HG02852 (cell line): ENCODE results near the gene CTAGE6.
"Not testable (repeated sequence)": the region's sequence is repeated elsewhere in the genome, so short reads cannot be mapped to it uniquely, and the experiment has no call there.

Experiments used
- ATAC-seq: cut with Tn5 transposase; IDR thresholded peaks from one replicate; pipeline ENCODE4 v1.9.1; 2021; ENCODE audit warnings: mild to moderate bottlenecking, moderate library complexity; ENCODE audit not compliant: unreplicated experiment

Gene CTAGE6

GRCh38 chr7:143757596-143757995 is at the start of gene CTAGE6:
CTAGE6 (minus strand) TSS chr7:143757696; CDS start chr7:143757658, 38 bp downstream.
- ATAC-seq: not testable (repeated sequence)

GRCh38 chr7:143806664-143807071 is 49.2 kb upstream of the CTAGE6 start:
- ATAC-seq: not testable (repeated sequence)

- not testable (repeated sequence) for ATAC-seq
Observed at GRCh38 chr7:143797896-143798290, 40.4 kb upstream of the CTAGE6 start.

GRCh38 chr7:143797119-143797895 is 39.8 kb upstream of the CTAGE6 start:
- ATAC-seq: not testable (repeated sequence)

GRCh38 chr7:143795653-143796052 is 38.2 kb upstream of the CTAGE6 start:
- ATAC-seq: not testable (repeated sequence)

GRCh38 chr7:143792633-143793032 is 35.1 kb upstream of the CTAGE6 start:
- not testable (repeated sequence) for ATAC-seq

GRCh38 chr7:143785415-143786182 is 28.1 kb upstream of the CTAGE6 start:
- ATAC-seq: not testable (repeated sequence)

DNA sequence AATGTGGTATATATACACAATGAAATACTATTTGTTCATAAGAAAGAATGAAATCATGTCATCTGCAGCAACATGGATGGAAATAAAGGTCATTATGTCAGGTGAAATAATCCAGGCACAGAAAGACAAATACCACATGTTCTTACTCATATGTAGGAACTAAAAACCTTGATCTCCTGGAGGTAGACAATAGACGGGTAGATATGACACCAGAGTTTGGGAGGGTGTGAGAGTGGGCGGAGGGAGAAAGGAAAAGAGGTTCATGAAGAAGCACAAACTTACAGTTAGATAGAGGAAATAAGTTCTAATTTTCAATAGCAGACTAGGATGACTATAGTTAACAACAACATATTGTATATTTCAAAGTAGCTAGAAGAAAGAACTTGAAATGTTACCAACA is 22.1 kb upstream of the CTAGE6 start:
- not testable (repeated sequence) for ATAC-seq

DNA sequence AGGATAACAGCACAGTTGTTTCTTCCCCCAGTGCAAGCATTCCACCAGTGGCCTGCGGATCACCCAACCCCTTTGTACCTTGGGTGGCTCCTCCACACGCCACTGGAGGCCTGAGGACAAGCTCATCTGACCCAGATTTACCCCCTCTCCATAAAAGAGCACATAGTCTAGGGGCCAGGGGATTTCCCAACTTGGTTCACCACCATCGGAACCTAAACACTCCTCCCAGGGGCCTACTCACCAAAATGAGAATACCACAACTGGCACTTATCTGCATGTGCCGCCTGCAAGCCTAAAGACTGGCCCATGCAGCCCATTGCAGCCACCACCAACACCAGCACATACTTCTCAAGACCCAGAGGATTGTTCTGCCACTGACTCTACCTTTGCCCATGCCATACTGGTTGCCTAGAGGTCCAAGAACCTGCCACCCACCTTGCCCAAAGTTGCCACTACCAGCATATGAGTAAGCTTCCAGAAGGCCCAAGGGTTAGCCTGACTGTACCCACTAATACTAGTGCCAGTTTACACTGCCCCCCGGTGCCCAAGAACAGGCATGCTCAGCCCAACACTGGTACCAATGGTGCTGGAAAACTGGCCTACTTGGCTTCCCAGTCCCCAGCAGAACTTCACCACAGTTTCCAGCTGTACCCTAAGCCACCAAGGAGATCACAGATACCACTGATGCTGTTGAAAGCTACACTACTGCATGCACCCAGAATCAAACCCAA is 15.4 kb upstream of the CTAGE6 start:
- ATAC-seq: not testable (repeated sequence)

DNA sequence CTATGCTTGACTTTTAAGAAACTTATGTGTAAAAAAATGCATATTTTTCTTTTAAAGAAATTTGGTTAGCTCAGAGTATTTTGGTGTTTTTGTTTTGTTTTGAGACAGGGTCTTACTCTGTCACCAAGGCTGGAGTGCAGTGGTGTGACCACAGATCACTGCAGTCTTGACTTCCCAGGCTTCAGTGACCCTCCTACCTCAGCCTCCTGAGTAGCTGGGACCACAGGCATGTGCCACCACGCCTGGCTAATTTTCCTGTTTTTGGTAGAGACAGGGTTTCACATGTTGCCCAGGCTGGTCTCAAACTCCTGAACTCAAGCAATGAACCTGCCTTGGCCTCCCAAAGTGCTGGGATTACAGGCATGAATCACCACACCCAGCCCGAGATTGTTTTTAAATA is 10.0 kb upstream of the CTAGE6 start:
- not testable (repeated sequence) for ATAC-seq

GRCh38 chr7:143765678-143766077 is 8.2 kb upstream of the CTAGE6 start:
- not testable (repeated sequence) for ATAC-seq

DNA sequence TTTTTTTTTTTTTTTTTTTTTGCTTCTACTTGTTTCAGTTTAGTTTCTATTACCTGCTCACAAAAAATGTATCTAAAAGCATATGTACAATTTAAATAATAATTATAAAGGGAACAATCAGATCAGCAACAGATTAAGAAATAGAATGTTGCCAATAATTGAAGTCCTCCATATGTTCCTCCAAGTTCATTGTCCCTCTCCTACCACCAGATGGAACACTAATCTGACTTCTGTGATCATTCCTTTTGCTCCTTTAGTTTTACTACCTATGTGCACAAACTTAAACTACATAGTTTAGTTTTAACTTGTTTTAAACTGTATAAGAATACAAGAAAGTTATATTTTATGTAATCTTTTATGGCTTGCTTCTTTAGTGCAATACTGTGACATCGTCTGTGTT is 5.6 kb upstream of the CTAGE6 start:
- ATAC-seq: not testable (repeated sequence)

- not testable (repeated sequence) for ATAC-seq
Observed at GRCh38 chr7:143745340-143745739, 12.2 kb downstream of the CTAGE6 start.

GRCh38 chr7:143737037-143737819 is 20.3 kb downstream of the CTAGE6 start:
- peak; percentile 76 for ATAC-seq

GRCh38 chr7:143735962-143736361 is 21.5 kb downstream of the CTAGE6 start:
- no peak for ATAC-seq

DNA sequence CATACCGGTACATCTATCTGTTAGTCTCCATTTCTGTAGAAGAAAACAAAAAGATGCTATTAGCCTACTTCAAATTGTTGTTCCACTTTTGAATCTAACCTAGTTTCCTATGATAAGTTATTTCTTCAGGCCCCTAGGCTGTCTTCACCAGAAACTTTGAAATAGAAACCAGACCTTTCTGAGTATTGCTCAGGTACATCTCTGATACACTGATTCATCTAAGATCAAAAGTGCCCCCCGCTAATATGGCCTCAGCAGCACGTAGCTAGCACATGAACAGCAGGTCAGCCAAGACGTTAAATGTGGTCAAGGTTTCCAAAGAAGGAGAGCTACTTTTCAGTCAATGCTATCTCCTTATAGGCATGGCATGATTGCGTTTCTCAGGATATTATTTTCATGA is 23.6 kb downstream of the CTAGE6 start:
- ATAC-seq: no peak

DNA sequence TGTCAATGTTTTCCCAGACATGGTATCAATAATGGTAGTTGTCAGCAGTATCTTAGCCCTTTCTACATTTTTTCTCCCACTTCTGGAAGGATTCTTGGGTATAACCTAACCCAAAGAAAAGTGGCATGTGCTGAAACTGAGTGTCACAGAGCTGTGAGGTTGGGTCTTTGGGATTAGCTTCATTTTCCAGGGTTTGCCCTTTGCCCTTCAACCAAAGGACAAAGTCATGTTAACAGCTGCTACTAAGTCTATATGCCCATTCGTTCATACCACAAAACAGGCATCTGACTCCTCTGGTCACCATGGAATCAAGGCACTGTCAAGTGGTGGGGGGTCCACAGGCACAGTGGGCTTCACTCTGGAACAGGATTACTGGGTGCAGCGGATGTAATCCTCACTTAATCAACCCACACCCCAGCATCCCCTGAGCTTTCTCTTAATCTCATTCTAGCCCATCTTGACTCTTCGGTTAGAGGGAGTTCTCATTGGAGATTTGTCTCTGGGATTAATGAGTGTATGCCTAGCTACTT is 29.1 kb downstream of the CTAGE6 start:
- ATAC-seq: no peak

DNA sequence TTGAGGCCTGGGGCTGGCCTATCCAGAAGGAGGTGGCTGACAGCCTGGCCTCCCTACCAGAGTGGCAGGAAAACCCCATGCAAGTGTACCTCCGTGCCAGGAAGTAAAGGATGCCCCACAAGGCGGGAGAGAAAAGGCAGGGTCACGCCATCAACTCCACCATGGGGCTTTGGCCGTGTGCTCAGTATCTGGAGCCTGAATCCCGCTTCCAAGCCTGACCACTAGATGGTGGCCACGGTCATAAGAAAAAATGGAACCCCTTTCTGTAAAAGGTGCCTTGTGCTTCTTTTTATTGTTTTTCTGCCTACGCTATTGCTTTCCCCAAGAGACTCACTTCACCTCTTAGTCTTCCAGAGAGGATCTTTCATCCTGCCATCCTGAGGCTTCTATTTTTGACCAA is 29.9 kb downstream of the CTAGE6 start:
- ATAC-seq: peak; percentile 75

DNA sequence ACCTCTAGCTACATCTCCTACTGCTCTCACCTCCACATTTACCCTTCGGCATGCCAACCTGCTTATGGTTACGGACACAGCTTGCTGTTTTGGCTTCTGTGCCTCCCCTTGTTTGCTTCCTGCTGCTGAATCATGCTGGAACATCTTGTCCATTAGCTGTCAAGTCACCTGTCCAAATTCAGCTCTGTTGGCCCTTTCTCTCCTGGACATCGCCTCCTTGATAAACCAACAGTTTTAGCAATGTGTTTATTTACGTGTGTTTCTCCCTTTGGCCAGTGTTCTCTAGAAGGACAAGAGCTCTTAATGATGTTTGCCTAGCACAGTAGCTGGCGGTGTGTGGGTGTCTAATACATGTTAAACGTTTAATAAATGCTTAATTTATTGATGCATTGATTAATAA is 31.4 kb downstream of the CTAGE6 start:
- not testable (repeated sequence) for ATAC-seq

GRCh38 chr7:143720335-143720734 is 37.2 kb downstream of the CTAGE6 start:
- ATAC-seq: not testable (repeated sequence)
